ENCODE measurements around the gene PRDM5.

PRDM5 gene

DNA sequence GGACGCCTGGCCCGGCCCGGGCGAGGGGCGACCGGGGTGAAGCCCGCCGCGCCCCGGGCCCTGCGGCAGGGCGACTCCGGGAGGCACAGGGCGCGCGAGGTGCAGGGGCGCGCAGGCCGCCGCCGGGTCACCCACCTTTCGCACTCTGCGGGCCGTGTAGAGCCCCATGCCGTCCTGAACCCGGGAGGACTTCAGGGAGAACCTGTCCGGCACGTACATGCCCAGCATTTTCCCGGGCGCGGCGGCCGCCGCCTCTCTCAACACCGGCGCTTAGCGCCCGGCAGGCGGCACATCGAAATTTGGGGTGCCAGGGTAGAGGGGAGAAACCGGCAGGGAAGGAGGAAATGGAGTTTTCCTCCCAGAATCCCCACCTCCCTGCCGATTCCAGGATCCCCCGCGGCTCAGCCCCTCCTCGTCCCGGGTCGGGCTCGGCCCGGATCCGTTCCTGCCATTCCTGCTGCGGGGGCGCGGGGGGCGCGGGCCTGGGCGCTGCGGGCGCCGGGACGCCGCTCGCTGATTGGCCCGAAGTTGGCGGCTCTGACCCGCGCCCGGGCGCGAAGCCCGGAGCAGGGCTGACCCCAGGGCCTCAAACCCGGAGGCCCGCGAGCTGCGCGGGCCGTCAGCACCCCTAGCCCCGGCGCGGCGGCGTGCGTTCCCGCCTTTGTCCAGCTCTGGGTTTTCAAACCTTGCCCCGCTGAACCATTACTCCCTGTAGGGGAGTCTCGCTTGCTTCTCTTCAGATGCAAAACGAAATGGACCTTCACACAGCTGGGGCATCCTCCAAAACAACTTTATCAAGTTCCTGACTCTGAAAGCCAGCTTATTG, at the start of gene PRDM5:
PRDM5 (minus strand) TSS at position 346 of the 826 bp plus-strand sequence; CDS start at position 228, 118 bp downstream.
- DNase-seq (ENCODE audit: low read depth in 2 of 2, low spot score in 1 of 2): no peak

DNA sequence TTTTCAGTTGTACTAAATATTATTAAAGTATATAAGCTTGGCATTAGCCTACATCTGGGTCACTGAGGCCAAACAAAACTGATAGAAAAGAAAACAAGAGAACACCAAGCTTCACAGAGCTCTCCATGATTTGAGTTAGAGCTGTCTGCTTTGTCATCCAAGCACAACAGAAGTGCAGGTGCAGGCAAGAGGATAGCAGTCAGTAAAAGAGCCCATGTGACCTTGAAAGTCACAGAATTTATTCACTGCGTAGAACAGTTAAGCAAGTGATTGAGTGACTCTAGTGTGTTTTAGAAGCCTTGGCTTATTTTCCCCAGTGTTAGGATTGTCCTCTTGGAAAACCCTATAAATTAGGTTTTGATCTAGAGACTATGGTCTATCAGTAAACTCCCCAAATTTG, 49.4 kb upstream of the PRDM5 start:
- no peak for DNase-seq (ENCODE audit: low read depth in 2 of 2, low spot score in 1 of 2)

DNA sequence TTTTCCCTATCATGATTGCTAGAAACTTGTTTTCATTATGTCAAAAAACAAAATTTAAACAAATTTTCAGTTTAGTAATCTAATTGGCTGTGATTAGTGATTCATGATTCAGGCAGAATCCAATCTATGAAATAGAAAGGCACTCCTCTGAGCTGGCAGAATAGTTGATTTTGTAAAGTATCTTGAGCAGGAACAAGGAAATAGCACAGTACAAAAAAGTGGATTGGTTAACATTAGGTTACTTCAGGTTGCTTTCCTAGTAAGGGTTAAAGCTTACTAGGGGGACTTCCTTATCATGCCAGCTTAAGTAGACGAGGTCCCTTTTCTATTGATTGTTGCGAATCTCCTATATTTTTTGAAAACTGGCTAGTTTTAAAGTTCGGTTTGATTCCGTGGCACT, 43.4 kb upstream of the PRDM5 start:
- no peak for DNase-seq (ENCODE audit: low read depth in 2 of 2, low spot score in 1 of 2)

DNA sequence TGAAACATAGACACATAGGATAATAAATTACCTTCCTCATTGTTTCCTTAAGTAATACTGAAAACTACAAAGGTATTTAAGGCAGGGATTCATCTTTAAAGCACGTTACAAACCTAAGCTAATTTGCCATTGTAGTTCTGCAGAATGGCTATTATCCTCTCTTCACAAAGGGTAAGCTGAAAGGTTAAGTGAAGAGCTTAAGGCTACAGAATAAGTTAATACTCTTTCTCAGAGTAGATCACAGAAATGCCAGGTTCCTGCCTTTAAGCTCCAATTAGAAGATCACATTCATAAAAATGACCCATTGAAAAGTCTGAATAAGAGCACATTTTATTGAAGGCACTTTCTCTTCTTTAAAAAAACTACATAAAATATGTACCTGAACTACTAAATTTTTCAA, 42.1 kb upstream of the PRDM5 start:
- DNase-seq (ENCODE audit: low read depth in 2 of 2, low spot score in 1 of 2): no peak

DNA sequence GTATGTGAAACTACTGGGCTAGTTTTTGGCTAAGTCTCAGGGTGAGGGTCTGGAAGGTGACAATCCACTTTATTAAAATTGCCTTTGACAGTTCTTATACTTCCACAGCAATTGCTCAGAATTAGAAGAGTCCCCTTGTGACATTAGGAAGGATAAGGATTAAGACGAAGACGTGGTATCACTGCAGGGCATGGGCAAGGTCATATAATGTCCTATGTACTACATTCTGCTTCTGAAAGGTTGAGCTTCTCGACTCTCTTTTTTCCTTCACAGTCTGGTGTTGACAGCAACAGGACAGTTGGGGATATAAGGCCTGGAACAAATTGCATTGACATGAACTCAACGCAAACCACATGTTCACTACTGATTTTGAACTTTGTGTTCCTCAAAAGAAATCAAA, 40.9 kb upstream of the PRDM5 start:
- DNase-seq (ENCODE audit: low read depth in 2 of 2, low spot score in 1 of 2): no peak

DNA sequence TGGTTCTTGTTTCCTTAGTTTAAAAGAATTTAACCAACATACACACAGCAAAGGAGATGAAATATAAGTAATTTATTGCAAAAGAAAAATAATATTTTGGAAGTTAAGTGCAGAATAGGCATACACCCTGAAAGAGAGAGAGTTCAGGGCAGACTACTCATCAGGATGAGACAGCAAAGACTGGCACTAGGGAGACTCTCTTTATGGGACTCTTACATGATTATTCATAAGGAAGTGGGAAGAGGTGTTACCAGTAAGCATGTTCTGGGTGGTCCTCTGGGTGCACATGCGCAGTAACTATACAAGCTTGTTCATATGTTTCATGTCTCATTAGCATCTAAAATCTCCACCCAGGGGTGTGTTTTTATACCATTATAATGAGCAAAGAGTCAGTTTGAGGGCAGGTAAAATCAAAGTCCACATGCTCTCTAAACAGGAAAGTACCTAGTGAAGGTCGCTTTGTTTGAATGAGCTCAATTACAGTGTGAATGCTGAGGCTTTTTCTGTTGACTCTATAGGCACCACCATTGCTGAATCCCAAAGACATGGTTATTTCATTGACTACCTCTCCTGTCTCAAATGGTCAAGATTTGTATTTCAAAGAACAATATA, 38.2 kb upstream of the PRDM5 start:
- no peak for DNase-seq (ENCODE audit: low read depth in 2 of 2, low spot score in 1 of 2)

DNA sequence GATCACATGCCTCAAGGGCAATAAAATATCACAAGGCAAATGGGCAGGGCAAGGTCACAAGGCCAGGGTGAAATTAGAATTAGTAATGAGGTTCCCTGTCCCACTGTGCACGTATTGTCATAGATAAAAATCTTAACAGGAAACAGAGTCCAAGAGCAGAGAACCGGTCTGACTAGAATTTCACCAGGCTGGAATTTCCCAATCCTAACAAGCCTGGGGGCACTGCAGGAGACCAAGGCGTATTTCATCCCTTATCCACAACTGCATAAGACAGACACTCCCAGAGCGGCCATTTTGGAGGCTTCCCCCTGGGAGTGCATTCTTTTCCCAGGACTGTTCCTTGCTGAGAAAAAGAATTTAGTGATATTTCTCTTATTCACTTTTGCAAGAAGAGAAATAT, 25.9 kb upstream of the PRDM5 start:
- no peak for DNase-seq (ENCODE audit: low read depth in 2 of 2, low spot score in 1 of 2)

DNA sequence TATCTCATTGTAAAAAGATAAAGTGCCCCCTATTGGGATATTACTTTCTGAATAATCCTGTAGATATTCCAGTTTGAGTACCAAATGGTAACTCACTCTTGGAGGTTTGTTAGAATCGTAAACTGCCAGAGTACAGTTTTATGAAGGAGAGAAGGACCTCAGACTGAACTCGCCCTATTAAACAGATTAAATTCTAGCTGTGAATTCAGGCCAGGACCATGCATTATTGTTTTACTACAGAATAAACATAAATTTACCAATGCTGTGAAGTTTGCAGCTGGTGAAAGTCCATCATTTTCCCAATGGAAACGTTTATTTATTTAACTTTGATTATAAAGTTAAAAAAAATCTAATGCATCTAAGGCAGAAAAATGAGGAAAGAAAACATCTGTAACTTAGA, 20.2 kb upstream of the PRDM5 start:
- no peak for DNase-seq (ENCODE audit: low read depth in 2 of 2, low spot score in 1 of 2)

DNA sequence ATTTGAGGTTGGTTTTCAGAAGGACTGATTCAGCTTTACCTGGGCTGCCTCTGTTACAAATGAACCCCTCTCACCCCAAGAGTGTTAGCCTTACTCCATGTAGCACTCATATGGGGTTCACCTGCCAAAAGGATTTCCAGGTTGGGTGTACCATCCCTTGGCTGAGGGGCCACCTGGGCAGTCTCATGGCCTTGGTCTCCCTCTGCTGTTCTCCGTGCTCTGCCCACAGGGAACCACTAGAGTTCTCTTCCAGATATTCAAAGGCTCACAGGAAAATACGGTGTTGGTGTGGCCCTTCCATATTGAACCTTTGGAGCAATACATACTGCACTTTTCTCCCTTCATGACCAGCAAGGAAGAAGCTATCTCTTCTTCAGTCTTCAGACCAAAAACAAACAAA, 18.0 kb upstream of the PRDM5 start:
- DNase-seq (ENCODE audit: low read depth in 2 of 2, low spot score in 1 of 2): no peak

DNA sequence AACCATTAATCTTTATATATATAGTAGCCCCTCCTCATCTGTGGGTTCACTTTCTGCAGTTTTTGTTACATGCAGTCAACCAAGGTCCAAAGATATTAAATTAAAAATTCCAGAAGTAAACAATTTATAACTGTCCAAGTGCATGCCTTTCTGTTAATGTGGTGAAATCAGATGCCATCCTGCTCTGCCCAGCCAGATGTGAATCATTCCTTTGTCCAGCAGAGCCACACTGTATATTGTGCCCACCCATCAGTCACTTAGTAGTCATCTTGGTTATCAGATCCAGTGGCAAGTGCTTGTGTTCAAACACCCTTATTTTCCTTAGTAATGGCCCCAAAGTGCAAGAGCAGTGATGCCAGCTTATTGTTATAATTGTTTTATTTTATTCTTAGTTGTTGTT, 17.2 kb upstream of the PRDM5 start:
- DNase-seq (ENCODE audit: low read depth in 2 of 2, low spot score in 1 of 2): no peak

DNA sequence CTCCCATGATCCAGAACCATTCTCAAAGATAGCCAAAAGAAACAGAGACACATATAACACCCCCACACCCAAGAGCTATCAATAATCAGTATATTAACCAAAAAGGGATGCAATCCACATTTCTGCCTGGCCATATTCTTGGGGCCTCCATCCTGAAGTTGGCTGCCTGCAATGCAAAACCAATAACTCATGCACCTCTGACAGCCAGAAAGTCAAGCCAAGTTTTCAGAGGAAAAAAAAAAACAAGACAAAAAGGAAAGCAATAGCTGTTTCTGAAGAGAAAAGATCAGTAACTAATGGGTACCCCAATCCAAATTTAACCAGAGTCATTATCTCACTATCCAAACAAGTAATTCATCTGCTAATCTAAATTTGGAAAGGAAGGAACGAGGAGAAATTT, 7.3 kb upstream of the PRDM5 start:
- DNase-seq (ENCODE audit: low read depth in 2 of 2, low spot score in 1 of 2): no peak

DNA sequence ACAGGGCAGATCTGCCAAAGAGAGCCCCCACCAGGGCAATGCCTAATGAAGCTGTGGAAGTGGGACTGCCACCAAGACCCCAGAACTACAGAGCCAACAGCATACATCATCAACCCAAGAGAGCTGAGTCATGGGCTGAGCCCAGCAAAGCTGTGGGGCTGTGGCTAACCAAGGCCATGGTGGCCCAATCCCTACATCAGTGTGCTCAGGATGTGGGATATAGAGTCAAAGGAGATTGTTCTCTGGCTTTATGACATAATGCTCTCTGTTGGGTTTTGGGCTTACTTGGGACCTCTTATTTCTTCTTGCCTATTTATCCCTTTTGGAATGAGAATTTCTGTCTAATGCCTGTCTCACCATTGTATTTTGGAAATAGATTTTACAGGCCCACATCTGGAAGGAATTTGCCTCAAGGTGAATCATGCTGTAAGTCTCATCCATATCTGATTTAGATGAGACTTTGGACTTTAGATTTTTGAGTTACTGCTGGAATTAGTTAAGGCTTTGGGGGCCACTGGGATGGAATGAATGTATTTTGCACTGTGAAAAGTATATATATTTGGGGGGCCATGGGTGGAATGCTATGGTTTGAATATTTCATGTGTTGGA, 5.4 kb upstream of the PRDM5 start:
- no peak for DNase-seq (ENCODE audit: low read depth in 2 of 2, low spot score in 1 of 2)

DNA sequence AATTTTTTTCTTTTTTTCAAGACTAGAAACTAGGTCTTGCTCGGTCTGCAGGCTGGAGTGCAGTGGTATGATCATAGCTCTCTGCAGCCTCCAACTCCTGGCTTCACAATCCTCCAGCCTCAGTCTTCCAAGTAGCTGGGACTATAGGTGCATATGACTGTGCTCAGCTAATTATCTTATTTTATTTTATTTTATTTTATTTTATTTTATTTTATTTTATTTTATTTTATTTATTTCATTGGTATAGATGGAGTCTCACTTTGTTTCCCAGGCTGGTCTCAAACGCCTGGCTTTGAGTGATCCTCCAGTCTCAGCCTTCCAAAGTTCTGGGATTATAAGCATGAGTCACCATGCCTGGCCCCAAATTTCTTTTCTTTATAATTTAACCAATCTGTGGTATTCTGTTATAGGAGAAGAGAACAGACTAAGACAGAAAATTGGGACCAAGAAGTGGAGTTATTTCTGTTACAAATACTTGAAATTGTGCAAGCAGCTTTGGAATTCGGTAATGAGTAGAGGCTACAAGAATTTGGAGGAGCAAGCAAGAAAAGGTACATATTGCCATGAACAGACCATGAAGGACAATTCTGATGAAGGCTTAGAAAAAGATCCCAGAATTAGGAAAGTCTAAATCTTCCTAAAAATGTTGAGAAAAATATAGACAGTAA, 4.0 kb upstream of the PRDM5 start:
- DNase-seq (ENCODE audit: low read depth in 2 of 2, low spot score in 1 of 2): no peak

DNA sequence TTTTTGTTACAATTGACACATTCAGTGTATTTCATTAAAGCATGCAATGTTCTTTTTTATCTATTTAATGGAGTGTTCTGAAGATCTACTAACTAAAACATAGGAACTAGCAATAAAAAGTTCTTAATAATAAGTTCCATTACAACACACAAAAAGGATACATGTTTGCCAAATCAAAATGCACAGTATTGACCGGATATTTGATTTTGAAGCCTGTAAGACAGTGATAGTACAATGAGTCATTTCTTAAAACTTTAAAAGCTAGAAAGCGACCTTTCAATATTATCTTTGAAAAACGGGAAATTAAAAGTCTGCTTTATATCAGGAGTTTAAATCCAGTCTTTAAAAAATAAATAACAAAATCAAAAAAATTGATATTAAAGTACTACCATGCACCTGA, 2.4 kb upstream of the PRDM5 start:
- no peak for DNase-seq (ENCODE audit: low read depth in 2 of 2, low spot score in 1 of 2)

DNA sequence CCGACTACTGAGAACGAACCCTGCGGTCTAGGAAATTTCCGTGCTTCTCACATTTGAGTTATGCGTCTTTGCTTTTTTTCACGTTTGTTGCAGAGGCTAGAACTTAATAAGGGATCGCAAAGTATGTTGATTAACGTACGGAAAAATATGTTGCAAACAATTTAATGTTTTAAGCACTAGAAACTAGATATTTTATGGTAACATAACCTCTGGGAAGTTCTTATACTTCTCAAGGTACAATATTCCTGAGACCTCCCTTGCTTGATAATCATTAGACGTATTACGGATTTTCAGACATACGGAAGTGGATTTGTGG, 639 bp upstream of the PRDM5 start:
- no peak for DNase-seq (ENCODE audit: low read depth in 2 of 2, low spot score in 1 of 2)

DNA sequence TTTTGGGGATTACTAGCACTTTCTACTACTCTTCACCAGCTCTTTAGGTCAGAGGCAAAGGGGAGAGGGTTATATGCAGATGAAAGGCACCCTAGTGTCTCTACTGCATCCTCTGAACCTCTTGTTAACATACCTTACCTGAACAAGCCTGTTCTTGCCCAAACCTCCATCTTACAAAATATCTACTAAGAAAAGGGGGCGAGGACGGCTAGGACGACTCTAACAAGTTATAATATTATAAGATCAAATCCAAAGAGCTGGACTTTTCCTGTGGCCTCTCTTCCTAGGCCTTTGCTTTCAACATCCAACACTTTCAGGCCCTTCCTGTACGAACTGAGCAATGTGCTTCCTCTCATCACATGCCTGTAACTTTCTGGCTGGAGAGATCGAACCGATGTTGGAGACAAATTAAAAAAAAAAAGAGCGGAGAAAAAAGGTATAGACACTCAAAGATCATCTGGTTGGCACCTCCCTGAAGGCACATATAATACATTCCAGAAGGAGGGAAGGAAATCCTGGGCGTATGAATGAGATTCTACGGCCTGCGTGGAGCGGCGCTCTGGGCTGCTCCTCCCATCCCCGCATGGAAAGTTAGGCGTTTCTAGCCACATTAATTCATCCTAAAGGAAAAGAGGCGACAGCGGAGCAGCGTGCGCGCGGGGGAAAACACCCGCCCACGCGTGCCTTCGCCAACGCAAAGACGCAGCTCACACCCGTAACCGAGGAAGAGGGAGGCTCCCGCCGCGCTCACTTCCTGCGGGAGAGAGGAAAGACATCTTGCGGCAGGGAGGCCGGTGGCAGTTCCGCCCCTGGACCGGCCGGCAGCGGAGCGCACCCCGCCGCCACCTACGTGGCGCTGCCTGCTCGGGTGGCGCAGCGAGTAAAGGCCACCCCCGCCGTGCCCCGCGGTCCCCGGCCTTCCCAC, 808 bp downstream of the PRDM5 start:
- no peak for DNase-seq (ENCODE audit: low read depth in 2 of 2, low spot score in 1 of 2)

DNA sequence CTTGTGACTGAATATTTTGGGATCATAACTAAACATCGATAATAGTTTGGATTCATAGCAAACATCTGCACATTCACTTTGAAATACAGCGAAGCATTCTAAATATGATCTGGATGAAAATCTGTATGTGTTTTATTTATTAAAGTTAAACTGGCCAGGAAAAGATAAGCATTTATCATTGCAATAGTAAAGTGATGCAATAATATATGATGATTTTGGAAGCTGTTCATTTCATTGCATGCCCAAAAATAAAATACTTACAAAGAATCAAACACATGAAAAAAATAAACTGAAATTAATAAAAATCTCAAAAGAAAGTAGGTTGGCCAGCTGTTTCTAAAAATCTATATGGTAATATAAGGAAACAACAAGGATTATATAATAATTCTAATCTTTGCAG, 1.9 kb downstream of the PRDM5 start:
- no peak for DNase-seq (ENCODE audit: low read depth in 2 of 2, low spot score in 1 of 2)

DNA sequence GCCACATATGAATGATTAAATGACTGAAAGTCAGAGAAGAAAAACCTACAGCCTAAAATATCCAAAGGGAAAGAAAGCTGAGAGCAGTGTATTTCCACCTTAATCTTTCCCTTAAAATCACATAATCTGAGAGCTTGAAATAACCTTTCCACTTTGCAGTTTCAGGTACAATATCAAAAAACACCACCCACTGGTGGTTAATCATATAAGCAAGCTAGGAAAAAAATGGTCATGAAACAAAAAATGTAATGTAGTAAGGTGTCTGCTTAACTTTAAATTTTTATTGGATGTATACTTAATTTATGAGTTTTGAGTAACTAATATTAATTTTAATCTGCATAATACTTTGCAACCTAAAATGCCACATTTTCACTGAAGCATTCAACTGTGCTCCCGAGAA, 3.2 kb downstream of the PRDM5 start:
- DNase-seq (ENCODE audit: low read depth in 2 of 2, low spot score in 1 of 2): no peak

DNA sequence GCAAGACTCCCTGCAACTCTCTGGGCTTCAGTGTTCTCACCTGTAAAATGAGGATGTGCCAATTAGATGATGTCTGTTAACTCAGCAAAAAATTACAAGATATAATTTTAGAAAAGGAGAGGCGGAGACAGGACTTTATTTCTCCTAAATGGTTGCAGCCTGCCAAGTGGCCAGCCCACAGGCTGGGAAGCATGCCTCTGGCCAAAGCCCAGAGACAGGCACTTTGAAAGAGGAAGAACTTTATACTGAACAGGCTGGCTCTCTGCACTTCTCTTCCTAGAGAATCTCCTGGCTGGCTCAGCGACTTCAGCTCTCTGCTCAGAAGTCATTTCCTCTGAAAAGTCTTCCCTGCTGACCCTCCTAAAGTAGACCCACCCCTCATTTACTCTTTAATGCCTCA, 3.7 kb downstream of the PRDM5 start:
- no peak for DNase-seq (ENCODE audit: low read depth in 2 of 2, low spot score in 1 of 2)

DNA sequence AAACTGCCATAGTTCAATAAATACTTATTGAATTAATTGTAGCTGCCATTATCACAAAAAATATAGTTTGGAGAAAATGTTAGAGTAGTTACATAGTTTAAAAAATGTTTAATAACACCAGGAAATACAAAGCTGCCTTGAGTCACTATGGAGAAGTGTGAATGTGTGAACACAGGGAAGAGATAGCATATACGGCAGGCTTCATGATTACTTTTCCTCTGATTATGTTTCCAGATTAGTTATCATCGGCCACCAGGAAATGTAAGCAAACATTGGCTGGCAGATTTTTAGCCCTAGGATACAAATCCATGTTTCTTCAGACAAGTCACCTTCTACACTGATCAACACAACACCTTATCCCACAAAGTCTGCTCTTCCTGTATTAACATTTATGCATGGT, 4.4 kb downstream of the PRDM5 start:
- DNase-seq (ENCODE audit: low read depth in 2 of 2, low spot score in 1 of 2): no peak

DNA sequence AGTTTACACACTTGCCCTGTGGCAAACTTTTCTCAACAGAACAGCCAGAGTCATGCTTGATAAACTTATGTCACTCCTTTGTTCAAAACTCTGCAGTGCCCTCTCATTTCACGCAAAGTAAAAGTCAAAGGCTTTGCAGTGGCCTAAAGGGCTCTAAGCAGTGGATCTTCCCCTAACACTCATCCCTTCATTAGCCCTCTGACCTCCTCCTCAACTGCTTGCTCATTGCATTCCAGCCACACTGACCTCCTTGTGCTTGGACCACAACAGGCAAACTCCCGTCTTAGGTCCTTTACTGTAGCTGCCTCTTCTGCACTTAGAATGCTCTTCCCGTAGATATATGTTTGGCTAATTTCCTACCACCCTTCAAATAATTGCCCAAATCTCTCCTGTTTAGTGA, 5.6 kb downstream of the PRDM5 start:
- DNase-seq (ENCODE audit: low read depth in 2 of 2, low spot score in 1 of 2): no peak

Data from stimulated activated CD8-positive, alpha-beta memory T cell treated with anti-CD3 and anti-CD28 coated beads, Interleukin-4, amount 100 ng/mL, for 1 hour (primary cell).